ENCODE measurements around the gene SYVN1.

Gene SYVN1

GRCh38 chr11:65095427-65095826 lies 38.9 kb downstream of the SYVN1 start:
- no peak for DNase-seq
- Histone ChIP-seq H3K9me3 (no peaks in the 10 kb centered on the region), H3K36me3 (peaks cover 0 to 13% (median 5%) of the 10 kb centered on the region in 3 donors), H3K4me3 (peak overlapping the region in 1 of 2 donors; percentile 97), H3K27ac (peak overlapping the region; percentile 89 to 93), H3K4me1 (peaks cover 0 to 24% (median 14%) of the 10 kb centered on the region in 4 donors), H3K27me3 (no peaks in the 10 kb centered on the region)
- TF ChIP-seq CTCF (IDR thresholded peaks at IDR 0.05) = no peak
- intact Hi-C loops (cut with DNase I; ENCODE audit: low total_unique reads) = no loop called here

- DNase-seq = no peak
- no peak overlapping the region for H3K27ac ChIP-seq
- peaks cover 0 to 2% (median 2%) of the 10 kb centered on the region in 4 donors for H3K4me1 ChIP-seq
- no peak overlapping the region for H3K4me3 ChIP-seq
- no peaks in the 10 kb centered on the region for H3K27me3 ChIP-seq
- no peak for TF ChIP-seq CTCF (IDR thresholded peaks at IDR 0.05)
- H3K9me3 ChIP-seq = no peaks in the 10 kb centered on the region
- peaks cover 25 to 44% (median 35%) of the 10 kb centered on the region in 3 donors for H3K36me3 ChIP-seq
- intact Hi-C loops (cut with DNase I; ENCODE audit: low total_unique reads) = no loop called here
Measured at GRCh38 chr11:65090628-65091027, 43.7 kb downstream of the SYVN1 start.

- TF ChIP-seq CTCF (IDR thresholded peaks at IDR 0.05) = no peak
- peaks cover 25 to 46% (median 35%) of the 10 kb centered on the region in 3 donors for H3K36me3 ChIP-seq
- DNase-seq = no peak
- no peaks in the 10 kb centered on the region for H3K9me3 ChIP-seq
- no peak overlapping the region for H3K4me3 ChIP-seq
- H3K4me1 ChIP-seq = peaks cover 0 to 10% (median 9%) of the 10 kb centered on the region in 4 donors
- no peak overlapping the region for H3K27ac ChIP-seq
- H3K27me3 ChIP-seq = no peaks in the 10 kb centered on the region
- intact Hi-C loops (cut with DNase I; ENCODE audit: low total_unique reads) = loop anchor here (5.0 kb wide), 1 partner anchor 62 kb away; the partner anchor contains the start of gene SNX15
Measured at GRCh38 chr11:65089621-65090020, 44.7 kb downstream of the SYVN1 start.

GRCh38 chr11:65087827-65088226 lies 46.5 kb downstream of the SYVN1 start:
- no peak overlapping the region for H3K4me3 ChIP-seq
- H3K36me3 ChIP-seq = peaks cover 25 to 46% (median 35%) of the 10 kb centered on the region in 3 donors
- H3K9me3 ChIP-seq = no peaks in the 10 kb centered on the region
- peaks cover 0 to 21% (median 17%) of the 10 kb centered on the region in 4 donors for H3K4me1 ChIP-seq
- no peak for DNase-seq
- TF ChIP-seq CTCF (IDR thresholded peaks at IDR 0.05) = no peak
- no peaks in the 10 kb centered on the region for H3K27me3 ChIP-seq
- intact Hi-C loops (cut with DNase I; ENCODE audit: low total_unique reads) = loop anchor here (5.0 kb wide), 1 partner anchor 61 kb away; the partner anchor contains the start of gene SNX15
- H3K27ac ChIP-seq = no peak overlapping the region

GRCh38 chr11:65087216-65087615 lies 47.1 kb downstream of the SYVN1 start:
- Histone ChIP-seq H3K36me3 (peaks cover 25 to 46% (median 35%) of the 10 kb centered on the region in 3 donors), H3K4me1 (peaks cover 0 to 21% (median 17%) of the 10 kb centered on the region in 4 donors), H3K9me3 (no peaks in the 10 kb centered on the region), H3K27ac (no peak overlapping the region), H3K27me3 (no peaks in the 10 kb centered on the region), H3K4me3 (no peak overlapping the region)
- no peak for TF ChIP-seq CTCF (IDR thresholded peaks at IDR 0.05)
- no peak for DNase-seq
- intact Hi-C loops (cut with DNase I; ENCODE audit: low total_unique reads) = loop anchor here (5.0 kb wide), 1 partner anchor 60 kb away; the partner anchor contains the start of gene SNX15
